Natural killer cell (primary cell): Measurements from ENCODE around the gene MAFB. TPM values are rescaled to one million over a fixed set of nuclear protein-coding genes. Genes with fewer than 3 reads are reported as not detected.

Experiments used
- ATAC-seq, 3 donors: fragments of 150-1000 bp in 2 of 3; fragments of 200-7000 bp in 1 of 3; cut with Tn5 transposase; 1 replicate in 1 of 3; 2 replicates in 2 of 3; pipeline ENCODE4 v1.10.0; 2021; ENCODE audit warnings: mild to moderate bottlenecking in 2 of 3, moderate library complexity in 2 of 3
- DNase-seq, 2 donors: peaks; one replicate each; pipeline versions ENCODE4 v3.0.0 to v3.0.0-alpha.2; 2013 to 2021; ENCODE audit warnings: mixed read lengths in 1 of 2
- H3K27ac ChIP-seq: one replicate; pipeline ENCODE4 v1.5.1; 2013; ENCODE audit warnings: mild to moderate bottlenecking, low read length
- H3K27me3 ChIP-seq: one replicate; pipeline ENCODE4 v1.6.1; 2013; ENCODE audit warnings: low read length; ENCODE audit not compliant: control insufficient read depth, insufficient read depth
- H3K36me3 ChIP-seq: one replicate; pipeline ENCODE4 v1.6.1; 2013; ENCODE audit warnings: low read length; ENCODE audit not compliant: control insufficient read depth, insufficient read depth
- H3K4me1 ChIP-seq: one replicate; pipeline ENCODE4 v1.6.1; 2013; ENCODE audit warnings: low read length; ENCODE audit not compliant: control insufficient read depth, insufficient read depth
- H3K4me3 ChIP-seq: one replicate; pipeline ENCODE4 v1.5.1; 2013; ENCODE audit warnings: low read length
- H3K9me3 ChIP-seq: one replicate; pipeline ENCODE4 v1.6.1; 2013; ENCODE audit warnings: low read length; ENCODE audit not compliant: control insufficient read depth, insufficient read depth
- H3K27ac Mint-ChIP-seq, 2 donors: one replicate each; pipeline ENCODE4 v1.8.0; 2022; ENCODE audit warnings: mild to moderate bottlenecking in 2 of 2, mixed read lengths in 2 of 2, moderate library complexity in 1 of 2
- H3K27me3 Mint-ChIP-seq, 2 donors: one replicate each; pipeline ENCODE4 v1.8.0; 2022; ENCODE audit warnings: low read depth in 2 of 2, mixed read lengths in 2 of 2
- H3K36me3 Mint-ChIP-seq: one replicate; pipeline ENCODE4 v1.8.0; 2022; ENCODE audit warnings: mixed read lengths
- H3K4me1 Mint-ChIP-seq, 2 donors: one replicate each; pipeline ENCODE4 v1.8.0; 2022; ENCODE audit warnings: mixed read lengths in 2 of 2
- H3K4me3 Mint-ChIP-seq: one replicate; pipeline ENCODE4 v1.8.0; 2022; ENCODE audit warnings: mild to moderate bottlenecking, moderate library complexity, mixed read lengths
- H3K9me3 Mint-ChIP-seq, 2 donors: one replicate each; pipeline ENCODE4 v1.8.0; 2022; ENCODE audit warnings: mixed read lengths in 2 of 2
- CTCF ChIP-seq: fragments of 200-600 bp; IDR thresholded peaks from one replicate; pipeline ENCODE4 v1.8.0; 2022; ENCODE audit warnings: antibody characterized with exemption
- WGBS: methylation state at CpG from one replicate; pipeline ENCODE4 v1.1.7; 2013; ENCODE audit warnings: missing lambda C conversion rate; ENCODE audit not compliant: insufficient coverage; 5-methylcytosine and 5-hydroxymethylcytosine counted together
- intact Hi-C: fragments of 100-400 bp; cut with micrococcal nuclease; formaldehyde crosslinking; loops from one replicate; pipeline ENCODE4 v1.14.2; 2022
- total RNA-seq, 4 donors: library from RNA; stranded (reverse); fragments of 120-200 nt in 1 of 4; gene quantifications; one replicate each; pipeline versions ENCODE4 v1.2.3 to v1.2.4, GENCODE V29; 2013 to 2022

The MAFB gene
- total RNA-seq, 3 donors from 2014 or later (not counting 1 experiment from before 2014, with no cell fraction given): 10.3 to 38.9 (median 19.7) TPM

- Mint-ChIP-seq H3K27ac (no peak overlapping the region), H3K27me3 (peaks cover 58 to 84% of the 10 kb centered on the region in 2 donors), H3K9me3 (no peaks in the 10 kb centered on the region), H3K36me3 (no peaks in the 10 kb centered on the region), H3K4me3 (no peak overlapping the region), H3K4me1 (peaks cover 0 to 2% of the 10 kb centered on the region in 2 donors)
- no peaks in the 10 kb centered on the region for H3K9me3 ChIP-seq
- H3K27ac ChIP-seq: no peak overlapping the region
- no peaks in the 10 kb centered on the region for H3K36me3 ChIP-seq
- peaks cover 31% of the 10 kb centered on the region for H3K27me3 ChIP-seq
- no peak overlapping the region for H3K4me3 ChIP-seq
- DNase-seq: no peak
- no peak for ATAC-seq
- intact Hi-C loops: no loop called here
- peaks cover 5% of the 10 kb centered on the region for H3K4me1 ChIP-seq
- no peak for TF ChIP-seq CTCF
These were observed 6.2 kb upstream of the MAFB start for GRCh38 chr20:40695214-40695613.

DNA sequence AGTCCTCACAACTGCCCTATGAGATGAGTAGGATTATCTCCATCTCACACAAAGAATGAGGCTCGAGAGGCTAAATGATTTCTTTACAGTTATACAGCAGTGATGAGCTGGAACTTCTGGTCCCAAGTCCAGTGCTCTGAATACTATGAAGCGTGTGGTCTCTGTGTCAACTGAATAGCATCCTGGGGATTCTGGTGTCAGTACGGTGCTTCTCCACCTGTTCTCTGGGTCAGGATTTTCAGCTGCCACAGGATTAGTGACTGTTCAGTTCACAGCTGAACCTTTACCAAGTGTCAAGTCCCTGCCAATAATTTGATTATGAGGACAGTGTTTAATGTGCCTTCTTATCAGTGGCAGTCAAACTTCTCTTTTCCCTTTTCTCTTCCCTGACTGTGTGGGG lies 5.2 kb upstream of the MAFB start:
- Histone ChIP-seq H3K27me3 (peaks cover 36% of the 10 kb centered on the region), H3K27ac (no peak overlapping the region), H3K4me3 (no peak overlapping the region), H3K9me3 (no peaks in the 10 kb centered on the region), H3K4me1 (peaks cover 14% of the 10 kb centered on the region), H3K36me3 (no peaks in the 10 kb centered on the region)
- Mint-ChIP-seq H3K27ac (no peak overlapping the region), H3K4me1 (peaks cover 0 to 12% of the 10 kb centered on the region in 2 donors), H3K4me3 (no peak overlapping the region), H3K9me3 (no peaks in the 10 kb centered on the region), H3K27me3 (peaks cover 62 to 79% of the 10 kb centered on the region in 2 donors), H3K36me3 (no peaks in the 10 kb centered on the region)
- no peak for TF ChIP-seq CTCF
- 77% methylated on average over 3 of the region's 3 CpGs for WGBS
- ATAC-seq (no peak), DNase-seq (no peak)
- intact Hi-C loops: no loop called here

DNA sequence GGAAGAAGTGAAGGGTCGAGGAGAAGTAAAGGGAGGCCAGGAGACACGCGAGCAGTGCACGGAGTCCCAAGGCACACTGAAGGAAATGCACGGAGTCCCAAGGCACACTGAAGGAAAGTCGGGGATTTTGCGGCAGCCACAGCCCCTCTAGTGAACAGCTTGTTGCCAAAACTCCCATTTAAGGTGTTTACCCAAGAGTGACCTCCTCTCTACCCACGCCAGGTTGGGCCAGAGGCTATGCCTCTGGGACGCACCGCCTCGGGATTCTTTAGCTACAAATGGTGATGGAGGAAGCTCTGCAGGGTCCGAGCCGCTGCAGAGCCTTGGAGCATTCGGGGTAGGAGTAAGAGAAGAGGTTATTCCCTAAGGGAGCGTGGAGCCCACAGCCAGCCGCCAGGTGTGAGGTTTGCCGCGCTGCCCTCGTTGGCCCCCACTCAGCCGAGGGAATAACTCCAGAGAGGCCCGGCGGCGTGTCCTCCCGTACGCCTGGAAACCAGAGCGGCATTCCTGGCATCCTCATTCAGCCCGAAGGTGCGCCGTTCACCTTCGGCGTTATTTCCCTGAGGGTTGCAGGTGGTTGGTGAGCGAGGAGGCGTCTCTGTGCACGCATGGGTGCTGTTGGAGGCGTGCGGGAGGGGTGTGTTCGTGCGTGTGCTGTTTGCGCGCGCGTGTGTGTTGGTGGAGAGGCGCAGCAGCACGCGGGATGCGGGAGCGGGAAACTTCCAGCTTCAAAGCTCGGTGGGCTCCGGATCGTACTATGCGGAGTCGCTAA lies 3.4 kb upstream of the MAFB start:
- H3K36me3 ChIP-seq: no peaks in the 10 kb centered on the region
- no peak overlapping the region for H3K27ac Mint-ChIP-seq
- peaks cover 22% of the 10 kb centered on the region for H3K4me1 ChIP-seq
- no peak overlapping the region for H3K27ac ChIP-seq
- DNase-seq (no peak), ATAC-seq (no peak)
- H3K4me3 Mint-ChIP-seq: no peak overlapping the region
- H3K4me1 Mint-ChIP-seq: peaks cover 0 to 18% of the 10 kb centered on the region in 2 donors
- no peaks in the 10 kb centered on the region for H3K36me3 Mint-ChIP-seq
- whole genome bisulfite sequencing: 8% methylated on average over 52 of the region's 52 CpGs
- no peak for TF ChIP-seq CTCF
- H3K4me3 ChIP-seq: no peak overlapping the region
- peaks cover 41% of the 10 kb centered on the region for H3K27me3 ChIP-seq
- intact Hi-C loops: no loop called here
- no peaks in the 10 kb centered on the region for H3K9me3 Mint-ChIP-seq
- H3K27me3 Mint-ChIP-seq: peaks cover 63% of the 10 kb centered on the region in 2 donors
- H3K9me3 ChIP-seq: no peaks in the 10 kb centered on the region
